Heart left ventricle (tissue), 13 donors: ENCODE data around the gene EFHC1.

Source experiments
- CTCF ChIP-seq, 12 donors: fragments of 200-600 bp; sonication (generic) in 4 of 12; IDR thresholded peaks; one replicate each; pipeline versions ENCODE4 v1.5.0 to v1.8.0; 2018 to 2022; ENCODE audit warnings: antibody characterized with exemption in 12 of 12, mild to moderate bottlenecking in 5 of 12
- POLR2A ChIP-seq, 2 donors: fragments of 450-650 bp; IDR thresholded peaks; one replicate each; pipeline ENCODE4 v1.6.1; 2017; ENCODE audit warnings: antibody characterized with exemption in 2 of 2, mild to moderate bottlenecking in 2 of 2, moderate library complexity in 2 of 2
- donor health status: ischemic (EF 13 %, LVEDD 7.1; RV severe dilation, severe dysfunction).
- donor health status: DM: no; HTN: yes; CAD: no.
- donor health status: DM: no; HTN: no; CAD: no.
- donor health status: ischemic (EF 25% LVEDD 6.9; RV normal size, moderate dysfunction).
- donor health status: ischemic (EF 25% LVEDD 5.7; RV mildly dilated, moderate dysfunction).
- donor health status: ischemic (EF 35%, LVEDD 5.7; RV mildly dilated, moderate dysfunction).
- donor health status: nonischemic (EF 11% LVEDD 7.7; RV severe dilation, severe dysfunction).
- donor health status: DM: yes; HTN: yes; CAD: no.
- donor health status: PGD.
- donor health status: ischemic (EF 29% LVEDD 5.4; RV normal size, mild dysfunction).
- donor health status: nonischemic (EF 23%, LVEDD 6.1; RV moderate dilation, normal function).

GRCh38 chr6:52516943-52517342 is 96.8 kb downstream of the EFHC1 start:
- TF ChIP-seq POLR2A (IDR thresholded peaks at IDR 0.05) (no peak), CTCF (IDR thresholded peaks at IDR 0.05) (no peak)
